ENCODE measurements around the gene WDR86. TPM values are rescaled to one million over a fixed set of nuclear protein-coding genes. Genes with fewer than 3 reads are reported as not detected.
A peak's percentile ranks its signal among the peaks of the same experiment; 100 is the strongest.

The WDR86 gene
- total and polyA plus RNA-seq, 2 experiments from 2014 or later, result not detected

DNA sequence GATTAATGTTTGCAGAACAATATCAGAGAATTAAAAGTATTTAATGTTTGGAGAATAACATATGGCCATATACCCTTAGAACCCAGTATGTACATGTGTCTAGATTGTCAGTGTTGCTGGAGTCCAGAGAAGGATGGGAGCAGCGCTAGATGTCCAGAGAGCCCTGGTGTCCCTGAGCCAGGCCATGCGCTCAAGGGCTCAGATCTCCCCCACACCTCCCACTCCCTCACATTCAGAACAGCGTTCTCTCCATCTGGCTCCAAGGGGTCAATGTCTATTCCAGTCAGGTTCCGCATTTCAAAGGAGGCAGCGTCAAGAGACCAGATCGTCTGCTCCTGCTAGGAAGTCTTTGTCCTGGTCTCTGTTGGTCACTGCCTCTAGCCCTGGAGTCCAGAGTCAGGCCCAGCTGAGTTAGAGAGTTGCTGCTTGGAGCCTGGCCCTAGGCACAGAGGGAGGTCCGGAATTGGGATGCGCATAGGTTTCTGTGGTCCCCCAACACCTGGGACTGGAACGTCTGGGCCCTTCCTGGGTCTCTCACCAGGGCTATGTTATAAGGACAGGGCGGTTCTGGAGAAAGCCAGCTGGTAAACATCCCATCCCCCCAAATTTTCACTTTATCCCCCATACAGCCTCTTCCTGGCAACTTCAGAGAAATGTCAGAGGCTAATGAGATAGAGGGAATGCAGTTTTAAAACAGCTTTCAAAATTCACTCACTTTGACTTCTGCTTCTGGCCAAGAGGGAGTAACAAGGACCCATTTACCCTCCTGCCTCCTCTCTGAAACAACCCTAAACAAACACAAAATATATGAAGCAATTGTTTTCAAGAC, 6.5 kb upstream of the WDR86 start:
- no peaks in the 10 kb centered on the region for H3K9me2 ChIP-seq (ENCODE audit: insufficient read depth)
- in situ Hi-C loops (cut with MboI), result no loop called here
- H3K4me2 ChIP-seq (ENCODE audit: unreplicated experiment), result no peak overlapping the region
- no peaks in the 10 kb centered on the region for H3F3A ChIP-seq (ENCODE audit: insufficient read depth)
- no peak for TF ChIP-seq EZH2phosphoT487 (IDR thresholded peaks at IDR 0.05; ENCODE audit: insufficient read depth, low read depth)
- TF ChIP-seq EZH2 (IDR thresholded peaks at IDR 0.05; ENCODE audit: insufficient read depth, poor library complexity, severe bottlenecking), result no peak
- H3K9me3 ChIP-seq (ENCODE audit: low read depth), result peaks cover 4% of the 10 kb centered on the region
- no peak overlapping the region for H3K27ac ChIP-seq
- H3K79me2 ChIP-seq (ENCODE audit: insufficient read depth), result no peaks in the 10 kb centered on the region
- H4K20me1 ChIP-seq (ENCODE audit: insufficient read depth), result no peaks in the 10 kb centered on the region
- 43 to 48% methylated on average over 10 of the region's 10 CpGs for WGBS, 2 experiments (ENCODE audit: low coverage in 1 of 2, low lambda C conversion rate in 2 of 2, missing lambda C conversion rate in 2 of 2)
- no peaks in the 10 kb centered on the region for H3K4me1 ChIP-seq (ENCODE audit: insufficient read depth)
- no peak overlapping the region for H2AFZ ChIP-seq
- no peak for DNase-seq
- no peak overlapping the region for H3K4me3 ChIP-seq
- H3K9ac ChIP-seq, result no peak overlapping the region
- H3K36me3 ChIP-seq (ENCODE audit: low read depth), result no peaks in the 10 kb centered on the region
- H3K27me3 ChIP-seq (replicated peaks; ENCODE audit: insufficient read depth), result peaks cover 35% of the 10 kb centered on the region

DNA sequence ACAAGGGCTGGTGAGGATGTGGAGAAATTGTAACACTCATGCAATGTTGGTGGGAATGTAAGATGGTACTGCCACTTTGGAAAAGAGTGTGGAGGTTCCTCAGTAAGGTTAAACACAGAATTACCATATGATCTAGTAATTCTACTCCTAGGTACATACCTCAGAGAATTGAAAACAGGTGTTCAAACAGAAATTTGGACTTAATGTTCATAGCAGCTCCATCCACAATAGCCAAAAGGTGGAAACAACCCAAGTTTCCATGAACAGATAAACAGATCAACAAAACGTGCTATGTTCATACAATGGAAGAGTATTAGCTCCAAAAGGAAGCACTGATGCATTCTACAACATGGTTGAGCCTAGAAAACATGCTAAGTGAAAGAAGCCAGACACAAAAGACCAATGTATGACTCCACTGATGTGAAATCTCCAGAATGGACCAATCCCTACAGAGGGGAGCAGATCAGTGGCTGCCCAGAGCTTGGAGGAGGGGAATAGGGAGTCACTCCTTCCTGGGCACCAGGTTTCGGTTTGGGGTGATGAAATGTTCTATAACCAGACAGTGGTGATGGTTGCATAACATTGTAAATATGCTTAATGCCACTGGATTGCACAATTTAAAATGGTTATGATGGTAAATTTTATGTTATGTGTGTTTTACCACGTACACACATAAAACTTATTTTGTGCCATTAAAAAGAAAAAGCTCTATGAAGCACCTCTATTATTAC, 5.7 kb upstream of the WDR86 start:
- H3K9me2 ChIP-seq (ENCODE audit: insufficient read depth), result no peaks in the 10 kb centered on the region
- H3K4me1 ChIP-seq (ENCODE audit: insufficient read depth), result no peaks in the 10 kb centered on the region
- H3K27ac ChIP-seq, result no peak overlapping the region
- no peak overlapping the region for H2AFZ ChIP-seq
- no peaks in the 10 kb centered on the region for H3F3A ChIP-seq (ENCODE audit: insufficient read depth)
- peak; percentile 23 for DNase-seq
- WGBS, 2 experiments (ENCODE audit: low coverage in 1 of 2, low lambda C conversion rate in 2 of 2, missing lambda C conversion rate in 2 of 2), result 34 to 41% methylated on average over 3 of the region's 3 CpGs
- no peak overlapping the region for H3K9ac ChIP-seq
- no peak for TF ChIP-seq EZH2phosphoT487 (IDR thresholded peaks at IDR 0.05; ENCODE audit: insufficient read depth, low read depth)
- TF ChIP-seq EZH2 (IDR thresholded peaks at IDR 0.05; ENCODE audit: insufficient read depth, poor library complexity, severe bottlenecking), result no peak
- H3K79me2 ChIP-seq (ENCODE audit: insufficient read depth), result no peaks in the 10 kb centered on the region
- peaks cover 4% of the 10 kb centered on the region for H3K9me3 ChIP-seq (ENCODE audit: low read depth)
- in situ Hi-C loops (cut with MboI), result no loop called here
- peaks cover 43% of the 10 kb centered on the region for H3K27me3 ChIP-seq (replicated peaks; ENCODE audit: insufficient read depth)
- H3K4me2 ChIP-seq (ENCODE audit: unreplicated experiment), result no peak overlapping the region
- no peaks in the 10 kb centered on the region for H4K20me1 ChIP-seq (ENCODE audit: insufficient read depth)
- no peaks in the 10 kb centered on the region for H3K36me3 ChIP-seq (ENCODE audit: low read depth)
- no peak overlapping the region for H3K4me3 ChIP-seq

DNA sequence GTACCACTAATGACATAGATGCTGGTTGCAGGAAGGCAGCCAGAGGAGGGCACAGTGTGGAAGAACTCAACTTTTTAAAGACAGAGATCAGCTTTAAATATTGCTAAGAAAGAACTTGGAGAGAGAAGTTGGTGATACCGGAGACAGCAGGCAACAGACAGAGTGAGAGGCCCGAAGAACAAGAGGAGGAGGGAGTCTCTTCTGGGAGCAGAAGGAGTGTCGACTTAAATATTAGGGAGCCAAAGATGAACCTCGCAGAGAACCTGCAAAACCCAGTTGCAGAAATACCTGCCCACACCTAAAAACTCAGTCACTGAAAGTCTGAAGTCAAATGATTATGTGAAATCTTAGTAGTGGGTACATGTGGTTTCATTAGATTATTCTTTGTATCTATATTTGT, 3.4 kb upstream of the WDR86 start:
- Histone ChIP-seq H3K27ac (no peak overlapping the region), H4K20me1 (ENCODE audit: insufficient read depth) (no peaks in the 10 kb centered on the region), H3K9ac (no peak overlapping the region), H3K79me2 (ENCODE audit: insufficient read depth) (no peaks in the 10 kb centered on the region), H3K4me3 (no peak overlapping the region), H2AFZ (no peak overlapping the region), H3K9me2 (ENCODE audit: insufficient read depth) (no peaks in the 10 kb centered on the region), H3K36me3 (ENCODE audit: low read depth) (no peaks in the 10 kb centered on the region), H3K4me1 (ENCODE audit: insufficient read depth) (no peaks in the 10 kb centered on the region), H3F3A (ENCODE audit: insufficient read depth) (no peaks in the 10 kb centered on the region), H3K9me3 (ENCODE audit: low read depth) (no peaks in the 10 kb centered on the region), H3K27me3 (replicated peaks; ENCODE audit: insufficient read depth) (peaks cover 64% of the 10 kb centered on the region), H3K4me2 (ENCODE audit: unreplicated experiment) (no peak overlapping the region)
- no peak for DNase-seq
- 71% methylated on average over 4 of the region's 4 CpGs for WGBS, 2 experiments (ENCODE audit: low coverage in 1 of 2, low lambda C conversion rate in 2 of 2, missing lambda C conversion rate in 2 of 2)
- no peak for TF ChIP-seq EZH2 (IDR thresholded peaks at IDR 0.05; ENCODE audit: insufficient read depth, poor library complexity, severe bottlenecking)
- TF ChIP-seq EZH2phosphoT487 (IDR thresholded peaks at IDR 0.05; ENCODE audit: insufficient read depth, low read depth), result no peak
- in situ Hi-C loops (cut with MboI), result no loop called here

DNA sequence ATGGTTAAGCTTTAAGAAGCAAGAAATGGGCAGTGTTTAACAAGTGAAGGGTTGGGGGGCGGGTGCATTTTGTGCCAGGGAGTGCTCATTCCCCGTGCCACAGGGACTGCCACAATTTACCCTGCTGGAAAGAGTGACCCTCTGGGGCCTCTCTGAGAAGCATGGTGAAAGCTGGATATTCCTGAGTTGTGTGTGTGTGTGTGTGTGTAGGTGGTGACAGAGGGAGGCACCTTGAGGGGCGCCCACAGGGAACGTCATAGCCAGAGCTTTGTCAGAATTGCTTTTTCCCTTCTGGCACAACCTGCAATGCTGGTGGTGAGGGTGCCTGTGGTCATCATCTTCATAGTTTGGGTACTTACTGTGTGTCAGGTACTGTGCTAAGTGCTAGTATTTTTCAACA, 2.5 kb upstream of the WDR86 start:
- Histone ChIP-seq H3K9me3 (ENCODE audit: low read depth) (no peaks in the 10 kb centered on the region), H3K4me1 (ENCODE audit: insufficient read depth) (no peaks in the 10 kb centered on the region), H3F3A (ENCODE audit: insufficient read depth) (no peaks in the 10 kb centered on the region), H3K27ac (no peak overlapping the region), H2AFZ (no peak overlapping the region), H3K9me2 (ENCODE audit: insufficient read depth) (no peaks in the 10 kb centered on the region), H3K9ac (no peak overlapping the region), H3K27me3 (replicated peaks; ENCODE audit: insufficient read depth) (peaks cover 68% of the 10 kb centered on the region), H4K20me1 (ENCODE audit: insufficient read depth) (no peaks in the 10 kb centered on the region), H3K79me2 (ENCODE audit: insufficient read depth) (no peaks in the 10 kb centered on the region), H3K4me3 (no peak overlapping the region), H3K4me2 (ENCODE audit: unreplicated experiment) (no peak overlapping the region), H3K36me3 (ENCODE audit: low read depth) (no peaks in the 10 kb centered on the region)
- DNase-seq, result no peak
- WGBS, 2 experiments (ENCODE audit: low coverage in 1 of 2, low lambda C conversion rate in 2 of 2, missing lambda C conversion rate in 2 of 2), result 52 to 59% methylated on average over 4 of the region's 4 CpGs
- in situ Hi-C loops (cut with MboI), result no loop called here
- TF ChIP-seq EZH2phosphoT487 (IDR thresholded peaks at IDR 0.05; ENCODE audit: insufficient read depth, low read depth) (no peak), EZH2 (IDR thresholded peaks at IDR 0.05; ENCODE audit: insufficient read depth, poor library complexity, severe bottlenecking) (no peak)
